Right atrium auricular region (tissue), 2 donors: ENCODE measurements around the gene AGBL4. TPM values are rescaled to one million over a fixed set of nuclear protein-coding genes. Genes with fewer than 3 reads are reported as not detected.

Experiments used
- DNase-seq: peaks from one replicate; pipeline ENCODE4 v3.0.0-alpha.2; 2019; ENCODE audit warnings: low spot score
- H3K27ac ChIP-seq, 2 donors: fragments of 200-600 bp; sonication (generic); 1 replicate in 1 of 2; 2 replicates in 1 of 2; pipeline ENCODE4 v1.5.1; 2016 to 2019
- H3K27me3 ChIP-seq, 2 donors: fragments of 200-600 bp; sonication (generic); one replicate each; pipeline versions ENCODE4 v1.5.1 to v1.6.0; 2017 to 2019
- H3K36me3 ChIP-seq: fragments of 200-600 bp; sonication (generic); one replicate; pipeline ENCODE4 v1.5.1; 2016
- H3K4me1 ChIP-seq, 2 donors: fragments of 200-600 bp; sonication (generic); one replicate each; pipeline versions ENCODE4 v1.5.1 to v1.6.0; 2017 to 2019
- H3K4me3 ChIP-seq, 2 donors: fragments of 200-600 bp; sonication (generic); 1 replicate in 1 of 2; 2 replicates in 1 of 2; pipeline ENCODE4 v1.5.1; 2017 to 2019; ENCODE audit warnings: mild to moderate bottlenecking in 1 of 2, moderate library complexity in 1 of 2
- H3K9me3 ChIP-seq, 2 donors: fragments of 200-600 bp; sonication (generic); one replicate each; pipeline ENCODE4 v1.5.1; 2019
- total RNA-seq, 2 donors: library from RNA; depleted of rRNA; stranded (reverse); fragments of >200 nt; gene quantifications; one replicate each; pipeline ENCODE4 v1.1.0, GENCODE V29; 2016
- TF ChIP-seq, protein P1 (sequence below), 2 donors: fragments of 200-600 bp; sonication (generic); IDR thresholded peaks; one replicate each; pipeline ENCODE4 v1.5.1; 2019; ENCODE audit warnings: antibody characterized with exemption in 2 of 2

The AGBL4 gene
- total RNA-seq, 2 donors from 2014 or later: 0.94 to 1.7 TPM

DNA sequence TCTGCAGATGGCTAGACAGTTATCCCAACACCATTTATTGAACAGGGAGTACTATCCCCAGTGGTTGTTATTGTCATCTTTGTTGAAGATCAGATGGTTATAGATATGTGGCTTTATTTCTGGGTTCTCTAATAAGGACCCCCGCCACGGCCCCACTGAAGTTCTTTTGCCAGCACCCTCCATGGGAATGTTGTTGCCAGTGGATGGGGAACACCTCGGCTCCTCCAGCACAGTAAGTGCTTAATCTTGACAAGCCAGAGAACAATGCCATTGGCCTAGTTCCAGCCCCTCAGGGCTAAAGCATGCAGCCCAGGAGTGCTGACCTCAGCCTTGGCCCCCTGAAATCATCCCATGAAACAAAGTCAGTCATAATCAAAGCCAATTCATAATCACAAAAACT, 337.6 kb downstream of the AGBL4 start:
- Histone ChIP-seq H3K9me3 (peaks cover 0 to 10% of the 10 kb centered on the region in 2 donors), H3K4me3 (no peak overlapping the region), H3K27ac (no peak overlapping the region), H3K27me3 (no peaks in the 10 kb centered on the region), H3K4me1 (no peaks in the 10 kb centered on the region), H3K36me3 (no peaks in the 10 kb centered on the region)
- DNase-seq: no peak
- TF ChIP-seq, protein P1, sequence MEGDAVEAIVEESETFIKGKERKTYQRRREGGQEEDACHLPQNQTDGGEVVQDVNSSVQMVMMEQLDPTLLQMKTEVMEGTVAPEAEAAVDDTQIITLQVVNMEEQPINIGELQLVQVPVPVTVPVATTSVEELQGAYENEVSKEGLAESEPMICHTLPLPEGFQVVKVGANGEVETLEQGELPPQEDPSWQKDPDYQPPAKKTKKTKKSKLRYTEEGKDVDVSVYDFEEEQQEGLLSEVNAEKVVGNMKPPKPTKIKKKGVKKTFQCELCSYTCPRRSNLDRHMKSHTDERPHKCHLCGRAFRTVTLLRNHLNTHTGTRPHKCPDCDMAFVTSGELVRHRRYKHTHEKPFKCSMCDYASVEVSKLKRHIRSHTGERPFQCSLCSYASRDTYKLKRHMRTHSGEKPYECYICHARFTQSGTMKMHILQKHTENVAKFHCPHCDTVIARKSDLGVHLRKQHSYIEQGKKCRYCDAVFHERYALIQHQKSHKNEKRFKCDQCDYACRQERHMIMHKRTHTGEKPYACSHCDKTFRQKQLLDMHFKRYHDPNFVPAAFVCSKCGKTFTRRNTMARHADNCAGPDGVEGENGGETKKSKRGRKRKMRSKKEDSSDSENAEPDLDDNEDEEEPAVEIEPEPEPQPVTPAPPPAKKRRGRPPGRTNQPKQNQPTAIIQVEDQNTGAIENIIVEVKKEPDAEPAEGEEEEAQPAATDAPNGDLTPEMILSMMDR (IDR thresholded peaks at IDR 0.05): no peak

DNA sequence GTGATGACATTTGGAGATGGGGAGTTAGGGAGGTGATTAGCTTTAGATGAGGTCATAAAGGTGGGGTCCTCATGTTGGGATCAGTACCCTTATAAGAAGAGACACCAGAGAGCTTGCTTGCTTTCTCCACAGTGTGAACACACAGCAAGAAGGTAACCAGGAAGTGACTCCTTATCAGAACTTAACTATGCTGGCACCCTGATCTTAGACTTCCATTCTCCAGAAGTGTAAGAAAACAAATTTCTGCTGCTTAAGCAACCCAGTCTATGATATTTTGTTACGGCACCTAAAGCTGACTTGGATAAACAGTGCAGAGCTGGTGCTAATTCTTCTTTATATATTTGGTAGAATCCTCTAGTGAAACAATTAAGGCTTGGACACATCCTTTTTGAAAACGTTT, 346.0 kb downstream of the AGBL4 start:
- TF ChIP-seq, protein P1 (IDR thresholded peaks at IDR 0.05): no peak
- DNase-seq: no peak
- Histone ChIP-seq H3K27ac (no peak overlapping the region), H3K4me1 (no peaks in the 10 kb centered on the region), H3K27me3 (no peaks in the 10 kb centered on the region), H3K4me3 (no peak overlapping the region), H3K9me3 (peaks cover 0 to 3% of the 10 kb centered on the region in 2 donors), H3K36me3 (no peaks in the 10 kb centered on the region)

DNA sequence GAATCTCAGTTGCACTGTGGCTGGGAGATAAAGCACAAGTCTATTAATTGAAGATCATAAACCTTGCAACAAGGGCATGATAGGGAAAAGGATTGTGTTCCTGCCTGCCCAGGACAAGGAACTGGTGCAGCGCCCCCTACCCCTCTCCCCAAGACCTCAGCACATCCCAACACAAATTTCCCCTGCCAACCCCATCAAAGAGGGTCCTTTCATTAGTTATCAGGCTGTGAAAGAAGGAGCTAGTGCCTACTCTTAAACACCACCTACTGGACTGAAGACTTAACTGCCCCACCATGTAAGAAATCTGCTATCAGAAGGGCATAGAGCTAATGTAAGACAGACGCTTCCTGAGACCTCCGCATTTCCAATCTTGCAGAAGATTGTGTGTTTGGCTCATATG, 372.6 kb downstream of the AGBL4 start:
- DNase-seq: no peak
- Histone ChIP-seq H3K27me3 (no peaks in the 10 kb centered on the region), H3K9me3 (peaks cover 0 to 6% of the 10 kb centered on the region in 2 donors), H3K4me1 (no peaks in the 10 kb centered on the region), H3K4me3 (no peak overlapping the region), H3K36me3 (no peaks in the 10 kb centered on the region), H3K27ac (no peak overlapping the region)
- TF ChIP-seq, protein P1 (IDR thresholded peaks at IDR 0.05): no peak

DNA sequence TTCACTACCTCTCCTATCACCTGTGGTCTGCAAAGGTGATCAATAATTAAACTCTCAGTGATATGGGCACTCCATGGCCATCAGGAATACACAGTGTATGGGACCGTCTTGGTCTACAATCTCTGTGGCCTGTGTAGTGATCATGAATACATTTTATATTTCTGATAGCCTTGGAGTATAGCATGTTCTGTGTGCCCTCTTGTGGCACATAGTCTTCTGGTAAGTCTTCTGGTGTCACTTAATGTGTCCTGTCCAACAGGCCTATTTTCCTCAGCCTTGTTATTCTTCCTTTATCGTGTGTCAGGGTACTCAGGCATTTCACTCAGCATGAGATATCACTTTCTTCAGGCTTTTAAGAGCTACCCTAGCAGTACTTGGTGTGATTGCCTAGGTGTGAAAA, 393.6 kb downstream of the AGBL4 start:
- H3K27me3 ChIP-seq: no peaks in the 10 kb centered on the region
- H3K36me3 ChIP-seq: no peaks in the 10 kb centered on the region
- no peak overlapping the region for H3K4me3 ChIP-seq
- H3K4me1 ChIP-seq: no peaks in the 10 kb centered on the region
- H3K9me3 ChIP-seq: no peaks in the 10 kb centered on the region
- TF ChIP-seq, protein P1 (IDR thresholded peaks at IDR 0.05): peak in 1 of 2 donors; percentile 26
- DNase-seq: no peak
- H3K27ac ChIP-seq: no peak overlapping the region

DNA sequence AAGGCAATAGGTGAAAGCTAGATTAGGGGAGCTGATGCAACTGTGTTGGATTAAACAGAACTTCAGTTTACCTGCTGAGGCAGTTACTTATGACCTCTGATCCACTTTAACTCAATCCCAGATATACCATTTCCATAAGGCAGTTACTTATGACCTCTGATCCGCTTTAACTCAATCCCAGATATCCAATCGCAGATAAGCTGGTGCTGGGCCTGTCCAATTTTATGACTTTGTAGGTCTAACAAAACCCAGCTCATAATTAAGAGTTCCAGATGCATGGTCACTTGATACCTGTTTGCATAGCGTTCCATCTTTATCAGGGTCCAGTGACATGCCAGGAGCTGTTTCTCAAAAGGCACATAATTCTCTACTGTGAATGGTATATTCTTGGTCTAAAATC, 396.0 kb downstream of the AGBL4 start:
- H3K27ac ChIP-seq: no peak overlapping the region
- TF ChIP-seq, protein P1 (IDR thresholded peaks at IDR 0.05): no peak
- H3K4me1 ChIP-seq: no peaks in the 10 kb centered on the region
- no peaks in the 10 kb centered on the region for H3K27me3 ChIP-seq
- no peak for DNase-seq
- H3K9me3 ChIP-seq: no peaks in the 10 kb centered on the region
- H3K36me3 ChIP-seq: no peaks in the 10 kb centered on the region
- no peak overlapping the region for H3K4me3 ChIP-seq

DNA sequence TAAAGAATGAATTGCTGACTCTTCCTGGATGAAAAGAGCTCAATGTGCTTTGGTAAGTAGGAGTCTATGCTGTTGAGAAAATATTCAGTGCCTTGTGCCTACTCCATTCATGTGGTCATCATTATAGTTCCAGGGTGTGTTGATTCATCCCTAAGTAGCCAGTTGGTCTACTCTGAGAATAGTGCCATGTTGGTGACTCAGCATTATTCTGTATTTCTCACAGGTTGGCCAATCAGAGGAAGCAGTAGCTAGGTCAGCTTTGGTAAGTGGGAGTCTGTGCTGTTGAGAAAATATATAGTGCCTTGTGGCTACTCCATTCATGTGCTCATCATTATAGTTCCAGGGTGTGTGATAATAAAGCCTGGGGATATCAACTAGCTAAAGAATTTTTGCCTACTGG, 397.3 kb downstream of the AGBL4 start:
- no peak overlapping the region for H3K4me3 ChIP-seq
- no peaks in the 10 kb centered on the region for H3K4me1 ChIP-seq
- no peaks in the 10 kb centered on the region for H3K27me3 ChIP-seq
- DNase-seq: no peak
- no peak overlapping the region for H3K27ac ChIP-seq
- H3K36me3 ChIP-seq: no peaks in the 10 kb centered on the region
- no peaks in the 10 kb centered on the region for H3K9me3 ChIP-seq
- TF ChIP-seq, protein P1 (IDR thresholded peaks at IDR 0.05): no peak
